GM20431 (cell line): ENCODE measurements around the gene LGI1.

Experiments
- in situ Hi-C: fragments of 300-500 bp; cut with MseI, MboI; formaldehyde crosslinking; loops from one replicate; pipeline ENCODE4 v1.15.0; 2020; ENCODE audit warnings: low sequenced_read_pairs; ENCODE audit not compliant: unreplicated experiment

Gene LGI1

GRCh38 chr10:93757801-93758507 is at the start of gene LGI1:
LGI1 (plus strand) TSS chr10:93757936; CDS start chr10:93758145, 209 bp downstream.
- in situ Hi-C loops = no loop called here

GRCh38 chr10:93710333-93710909 is 47.3 kb upstream of the LGI1 start:
- in situ Hi-C loops = no loop called here

- in situ Hi-C loops = no loop called here
These were observed 45.8 kb upstream of the LGI1 start for GRCh38 chr10:93711891-93712290.

- in situ Hi-C loops = no loop called here
These were observed 45.1 kb upstream of the LGI1 start for GRCh38 chr10:93712593-93712992.

- in situ Hi-C loops = no loop called here
These were observed 42.4 kb upstream of the LGI1 start for GRCh38 chr10:93715345-93715744.

GRCh38 chr10:93716766-93717165 is 41.0 kb upstream of the LGI1 start:
- in situ Hi-C loops = no loop called here

GRCh38 chr10:93718937-93719725 is 38.6 kb upstream of the LGI1 start:
- in situ Hi-C loops = no loop called here

GRCh38 chr10:93719901-93720300 is 37.8 kb upstream of the LGI1 start:
- in situ Hi-C loops = no loop called here

- in situ Hi-C loops = no loop called here
These were observed 35.2 kb upstream of the LGI1 start for GRCh38 chr10:93722550-93722949.

GRCh38 chr10:93723153-93723552 is 34.6 kb upstream of the LGI1 start:
- in situ Hi-C loops = no loop called here

- in situ Hi-C loops = no loop called here
These were observed 31.7 kb upstream of the LGI1 start for GRCh38 chr10:93726024-93726423.

- in situ Hi-C loops = no loop called here
These were observed 16.4 kb upstream of the LGI1 start for GRCh38 chr10:93741367-93741766.

- in situ Hi-C loops = no loop called here
These were observed 14.9 kb upstream of the LGI1 start for GRCh38 chr10:93742633-93743349.

- in situ Hi-C loops = no loop called here
These were observed 12.2 kb upstream of the LGI1 start for GRCh38 chr10:93745408-93746065.

GRCh38 chr10:93746844-93747284 is 10.9 kb upstream of the LGI1 start:
- in situ Hi-C loops = no loop called here

GRCh38 chr10:93749218-93749799 is 8.4 kb upstream of the LGI1 start:
- in situ Hi-C loops = no loop called here

- in situ Hi-C loops = no loop called here
These were observed 6.6 kb upstream of the LGI1 start for GRCh38 chr10:93751124-93751523.

- in situ Hi-C loops = no loop called here
These were observed 5.9 kb upstream of the LGI1 start for GRCh38 chr10:93751832-93752231.

- in situ Hi-C loops = no loop called here
These were observed 5.0 kb upstream of the LGI1 start for GRCh38 chr10:93752761-93753160.
